Measurements from ENCODE around the gene IL6R. TPM values are rescaled to one million over a fixed set of nuclear protein-coding genes. Genes with fewer than 3 reads are reported as not detected.

Gene IL6R
- total and polyA plus RNA-seq, 4 donors = 18.8 to 67.6 (median 35.3) TPM

DNA sequence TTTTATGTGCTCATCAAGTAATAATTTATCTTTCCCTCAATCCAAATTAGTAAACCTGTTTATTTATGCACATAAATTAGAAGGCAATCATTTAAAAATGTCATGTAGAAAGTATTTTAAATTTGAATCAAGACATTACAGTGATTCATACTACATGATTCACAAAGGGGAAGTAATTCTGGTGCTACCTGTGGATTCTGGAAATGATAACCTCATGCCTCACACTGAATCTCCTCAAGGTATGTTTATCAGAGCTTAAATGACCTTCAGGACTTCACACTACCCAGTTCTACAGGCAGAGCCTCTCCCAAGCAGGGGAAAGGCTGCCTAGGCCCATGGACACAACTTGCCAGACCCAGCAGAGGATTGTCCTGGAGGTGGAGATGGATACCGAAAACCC lies 71.6 kb downstream of the IL6R start:
- peaks cover 0 to 6% (median 1%) of the 10 kb centered on the region in 4 donors for H3K4me1 ChIP-seq (ENCODE audit: control insufficient read depth in 4 of 4, insufficient read depth in 4 of 4, low read length in 3 of 4)
- no peak for DNase-seq (ENCODE audit: low spot score)
- H3K9ac ChIP-seq (ENCODE audit: low read depth in 1 of 2, low read length in 2 of 2) = no peak overlapping the region
- no peak overlapping the region for H3K4me3 ChIP-seq (ENCODE audit: low read depth in 1 of 3, low read length in 3 of 3)
- WGBS = 99% methylated on average over 1 of the region's 1 CpG
- H3K9me3 ChIP-seq (ENCODE audit: control insufficient read depth in 4 of 4, low read length in 3 of 4) = no peaks in the 10 kb centered on the region
- TF ChIP-seq, protein P1, sequence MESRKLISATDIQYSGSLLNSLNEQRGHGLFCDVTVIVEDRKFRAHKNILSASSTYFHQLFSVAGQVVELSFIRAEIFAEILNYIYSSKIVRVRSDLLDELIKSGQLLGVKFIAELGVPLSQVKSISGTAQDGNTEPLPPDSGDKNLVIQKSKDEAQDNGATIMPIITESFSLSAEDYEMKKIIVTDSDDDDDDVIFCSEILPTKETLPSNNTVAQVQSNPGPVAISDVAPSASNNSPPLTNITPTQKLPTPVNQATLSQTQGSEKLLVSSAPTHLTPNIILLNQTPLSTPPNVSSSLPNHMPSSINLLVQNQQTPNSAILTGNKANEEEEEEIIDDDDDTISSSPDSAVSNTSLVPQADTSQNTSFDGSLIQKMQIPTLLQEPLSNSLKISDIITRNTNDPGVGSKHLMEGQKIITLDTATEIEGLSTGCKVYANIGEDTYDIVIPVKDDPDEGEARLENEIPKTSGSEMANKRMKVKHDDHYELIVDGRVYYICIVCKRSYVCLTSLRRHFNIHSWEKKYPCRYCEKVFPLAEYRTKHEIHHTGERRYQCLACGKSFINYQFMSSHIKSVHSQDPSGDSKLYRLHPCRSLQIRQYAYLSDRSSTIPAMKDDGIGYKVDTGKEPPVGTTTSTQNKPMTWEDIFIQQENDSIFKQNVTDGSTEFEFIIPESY (IDR thresholded peaks at IDR 0.05) = no peak
- TF ChIP-seq, protein P2, sequence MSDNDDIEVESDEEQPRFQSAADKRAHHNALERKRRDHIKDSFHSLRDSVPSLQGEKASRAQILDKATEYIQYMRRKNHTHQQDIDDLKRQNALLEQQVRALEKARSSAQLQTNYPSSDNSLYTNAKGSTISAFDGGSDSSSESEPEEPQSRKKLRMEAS (IDR thresholded peaks at IDR 0.05) = no peak
- TF ChIP-seq GABPA (IDR thresholded peaks at IDR 0.05 in 1 of 2, conservative IDR thresholded peaks at IDR 0.05 in 1 of 2) (no peak), CTCF (IDR thresholded peaks at IDR 0.05; ENCODE audit: low read depth, low read length, missing input control) (no peak), EGR1 (IDR thresholded peaks at IDR 0.05; ENCODE audit: low read depth in 2 of 2) (no peak), HNF4A (conservative IDR thresholded peaks at IDR 0.05) (no peak), YY1 (IDR thresholded peaks at IDR 0.05) (no peak), HNF4G (IDR thresholded peaks at IDR 0.05) (no peak), JUND (IDR thresholded peaks at IDR 0.05) (no peak), RXRA (IDR thresholded peaks at IDR 0.05) (no peak), REST (IDR thresholded peaks at IDR 0.05) (no peak), FOXA1 (IDR thresholded peaks at IDR 0.05) (no peak), SP1 (IDR thresholded peaks at IDR 0.05) (no peak), TAF1 (conservative IDR thresholded peaks at IDR 0.05) (no peak), FOXA2 (IDR thresholded peaks at IDR 0.05) (no peak), ATF3 (IDR thresholded peaks at IDR 0.05) (no peak), NR2F2 (IDR thresholded peaks at IDR 0.05) (no peak), RAD21 (IDR thresholded peaks at IDR 0.05) (no peak)
- H3K36me3 ChIP-seq (ENCODE audit: control insufficient read depth in 4 of 4, insufficient read depth in 3 of 4, low read depth in 1 of 4, low read length in 3 of 4) = no peaks in the 10 kb centered on the region
- no peak overlapping the region for H3K27ac ChIP-seq (ENCODE audit: low read depth in 1 of 2, low read length in 2 of 2)
- no peaks in the 10 kb centered on the region for H3K27me3 ChIP-seq (ENCODE audit: control insufficient read depth in 4 of 4, insufficient read depth in 4 of 4, low read length in 3 of 4)

Data from liver (tissue), 9 donors.